Stomach (tissue), 9 donors: ENCODE measurements around the gene LBX2. TPM values are rescaled to one million over a fixed set of nuclear protein-coding genes. Genes with fewer than 3 reads are reported as not detected.

Experiments
- DNase-seq, 2 donors: peaks; one replicate each; pipeline versions ENCODE4 v3.0.0 to v3.0.0-alpha.2; 2013 to 2019
- H3K27ac ChIP-seq, 5 donors: fragments of 200-600 bp in 4 of 5; sonication (generic) in 4 of 5; one replicate each; pipeline ENCODE4 v1.5.1; 2013 to 2019; ENCODE audit warnings: mild to moderate bottlenecking in 1 of 5, moderate library complexity in 1 of 5
- H3K27me3 ChIP-seq, 3 donors: fragments of 200-600 bp; sonication (generic); one replicate each; pipeline ENCODE4 v1.5.1; 2017 to 2019; ENCODE audit warnings: mixed run types in 1 of 3
- H3K36me3 ChIP-seq, 4 donors: fragments of 200-600 bp; sonication (generic); 1 replicate in 3 of 4; 2 replicates in 1 of 4; pipeline ENCODE4 v1.5.1; 2016 to 2019
- H3K4me1 ChIP-seq, 4 donors: fragments of 200-600 bp; sonication (generic); one replicate each; pipeline ENCODE4 v1.5.1; 2016 to 2019
- H3K4me3 ChIP-seq, 4 donors: fragments of 200-600 bp; sonication (generic) in 3 of 4; one replicate each; pipeline ENCODE4 v1.5.1; 2016 to 2019; ENCODE audit warnings: mild to moderate bottlenecking in 1 of 4
- H3K9me3 ChIP-seq, 4 donors: fragments of 200-600 bp; sonication (generic); one replicate each; pipeline ENCODE4 v1.5.1; 2016 to 2019
- EP300 ChIP-seq: sonication (generic); formaldehyde crosslinking; IDR thresholded peaks from one replicate; pipeline ENCODE4 v1.6.1; 2017; ENCODE audit warnings: antibody characterized with exemption
- POLR2A ChIP-seq, 4 donors: fragments of 450-650 bp; IDR thresholded peaks; one replicate each; pipeline ENCODE4 v1.6.1; 2016; ENCODE audit warnings: antibody characterized with exemption in 4 of 4, control low read depth in 2 of 4, mild to moderate bottlenecking in 1 of 4, moderate library complexity in 1 of 4
- POLR2AphosphoS5 ChIP-seq, 3 donors: sonication (generic); formaldehyde crosslinking; IDR thresholded peaks; one replicate each; pipeline ENCODE4 v1.6.1; 2016; ENCODE audit warnings: antibody characterized with exemption in 3 of 3
- WGBS, 5 donors: extraction: QIAGEN DNeasy Blood & Tissue Kit in 3 of 5; methylation state at CpG; one replicate each; pipeline versions ENCODE4 v1.1.5 to v1.1.7; 2013 to 2018; 5-methylcytosine and 5-hydroxymethylcytosine counted together
- intact Hi-C: fragments of 100-400 bp; cut with DNase I; formaldehyde crosslinking; loops from one replicate; pipeline ENCODE4 v1.15.1; 2023; ENCODE audit warnings: low total_unique reads
- polyA plus RNA-seq, 3 donors: library from polyadenylated mRNA; stranded (reverse); fragments of 200-250 nt; gene quantifications; one replicate each; pipeline ENCODE4 v1.2.3, GENCODE V29; 2013
- total RNA-seq, 5 donors: library from RNA; depleted of rRNA; stranded (reverse); fragments of >200 nt; gene quantifications; one replicate each; pipeline versions ENCODE4 v1.1.0 to v1.2.3, GENCODE V29; 2014 to 2016
- TF ChIP-seq, protein P1 (sequence below), 7 experiments: fragments of 450-650 bp in 4 of 7; fragments of 200-600 bp in 3 of 7; sonication (generic) in 3 of 7; IDR thresholded peaks; one replicate each; pipeline ENCODE4 v1.5.1; 2016 to 2019; ENCODE audit warnings: antibody characterized with exemption in 7 of 7, control low read depth in 2 of 7, mild to moderate bottlenecking in 1 of 7
- donor health status: healthy with polysubstance abuse.
- donor health status: Bipolar disorder and iron deficiency.
- donor health status: healthy.

LBX2 gene
- total and polyA plus RNA-seq, 8 donors = 1.1 to 2.6 (median 1.2) TPM; not detected in 3

DNA sequence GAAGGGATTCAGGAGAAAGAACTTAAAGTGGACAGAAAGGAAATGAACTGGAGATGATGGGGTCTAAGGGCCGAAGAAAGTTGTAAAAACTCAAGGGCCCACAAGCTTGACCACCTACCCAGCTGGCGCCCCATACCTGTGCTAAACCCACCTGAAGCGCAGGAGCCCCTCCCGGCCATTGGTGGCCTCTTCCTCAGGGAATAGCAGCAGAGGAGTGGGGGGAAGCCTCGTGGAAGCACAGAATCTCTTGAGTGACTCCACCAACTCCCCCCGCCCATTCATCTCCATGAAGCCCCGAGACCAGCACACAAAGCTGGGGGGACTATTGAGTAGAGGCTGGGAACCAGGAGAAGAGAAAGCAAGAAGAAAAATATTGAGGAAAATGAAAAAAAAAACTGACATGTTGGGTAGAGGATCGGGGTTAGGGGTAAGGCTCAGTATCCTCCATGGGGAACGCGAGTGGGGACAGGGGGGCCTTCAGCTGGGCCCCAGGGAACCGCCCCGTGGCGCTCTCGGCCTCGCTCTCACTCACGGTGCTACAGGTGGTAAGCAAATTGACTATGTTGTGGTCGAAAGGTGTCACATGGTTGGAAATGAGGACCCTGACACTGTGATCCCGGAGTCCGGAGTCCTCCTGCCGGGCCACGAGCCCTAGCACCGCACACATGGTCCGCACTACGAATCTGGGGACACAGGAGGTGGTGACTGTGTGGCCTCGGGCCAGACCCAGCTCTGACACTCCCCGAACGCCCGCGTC is 29.4 kb upstream of the LBX2 start:
- DNase-seq = no peak
- Histone ChIP-seq H3K9me3 (no peaks in the 10 kb centered on the region), H3K4me1 (peaks cover 25 to 53% (median 35%) of the 10 kb centered on the region in 4 donors), H3K27me3 (no peaks in the 10 kb centered on the region), H3K36me3 (peaks cover 23 to 52% (median 44%) of the 10 kb centered on the region in 4 donors), H3K27ac (peak overlapping the region; percentile 68 to 96 (median 91)), H3K4me3 (peak overlapping the region; percentile 78 to 94 (median 92))
- TF ChIP-seq POLR2A (IDR thresholded peaks at IDR 0.05) = no peak
- TF ChIP-seq EP300 = no peak
- TF ChIP-seq, protein P1, sequence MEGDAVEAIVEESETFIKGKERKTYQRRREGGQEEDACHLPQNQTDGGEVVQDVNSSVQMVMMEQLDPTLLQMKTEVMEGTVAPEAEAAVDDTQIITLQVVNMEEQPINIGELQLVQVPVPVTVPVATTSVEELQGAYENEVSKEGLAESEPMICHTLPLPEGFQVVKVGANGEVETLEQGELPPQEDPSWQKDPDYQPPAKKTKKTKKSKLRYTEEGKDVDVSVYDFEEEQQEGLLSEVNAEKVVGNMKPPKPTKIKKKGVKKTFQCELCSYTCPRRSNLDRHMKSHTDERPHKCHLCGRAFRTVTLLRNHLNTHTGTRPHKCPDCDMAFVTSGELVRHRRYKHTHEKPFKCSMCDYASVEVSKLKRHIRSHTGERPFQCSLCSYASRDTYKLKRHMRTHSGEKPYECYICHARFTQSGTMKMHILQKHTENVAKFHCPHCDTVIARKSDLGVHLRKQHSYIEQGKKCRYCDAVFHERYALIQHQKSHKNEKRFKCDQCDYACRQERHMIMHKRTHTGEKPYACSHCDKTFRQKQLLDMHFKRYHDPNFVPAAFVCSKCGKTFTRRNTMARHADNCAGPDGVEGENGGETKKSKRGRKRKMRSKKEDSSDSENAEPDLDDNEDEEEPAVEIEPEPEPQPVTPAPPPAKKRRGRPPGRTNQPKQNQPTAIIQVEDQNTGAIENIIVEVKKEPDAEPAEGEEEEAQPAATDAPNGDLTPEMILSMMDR (IDR thresholded peaks at IDR 0.05) = no peak
- TF ChIP-seq POLR2AphosphoS5 (IDR thresholded peaks at IDR 0.05) = no peak
- intact Hi-C loops = no loop called here
- 14 to 17% (median 14%) methylated on average over 24 to 29 of the region's 29 CpGs for WGBS, 5 donors

DNA sequence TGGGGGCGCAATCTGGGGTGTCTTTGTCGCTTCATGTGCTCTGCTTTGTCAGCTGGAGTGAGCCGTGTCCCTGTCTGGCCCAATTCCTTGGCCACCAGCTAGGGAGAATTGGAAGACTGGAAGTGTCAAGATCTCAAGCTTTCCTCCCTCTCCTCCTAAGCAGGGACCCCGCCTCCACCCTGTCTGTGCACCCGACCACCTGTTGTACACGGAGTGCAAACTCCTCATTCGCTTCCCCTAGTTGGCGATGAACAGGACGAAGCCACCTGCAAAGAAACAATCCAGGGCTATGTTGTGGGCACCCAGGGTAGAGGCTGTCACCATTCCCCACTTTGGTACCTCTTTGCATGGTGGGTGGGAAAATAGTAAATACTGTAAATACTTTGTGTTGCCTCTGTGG is 28.3 kb upstream of the LBX2 start:
- peaks cover 25 to 53% (median 35%) of the 10 kb centered on the region in 4 donors for H3K4me1 ChIP-seq
- no peak for TF ChIP-seq POLR2AphosphoS5 (IDR thresholded peaks at IDR 0.05)
- TF ChIP-seq, protein P1 (IDR thresholded peaks at IDR 0.05) = no peak
- no peak for TF ChIP-seq POLR2A (IDR thresholded peaks at IDR 0.05)
- no peak for TF ChIP-seq EP300
- H3K27me3 ChIP-seq = no peaks in the 10 kb centered on the region
- intact Hi-C loops = no loop called here
- no peak overlapping the region for H3K4me3 ChIP-seq
- WGBS, 5 donors = 92 to 97% (median 94%) methylated on average over 9 of the region's 9 CpGs
- no peak for DNase-seq
- peaks cover 23 to 42% (median 34%) of the 10 kb centered on the region in 4 donors for H3K36me3 ChIP-seq
- H3K27ac ChIP-seq = no peak overlapping the region
- H3K9me3 ChIP-seq = no peaks in the 10 kb centered on the region

DNA sequence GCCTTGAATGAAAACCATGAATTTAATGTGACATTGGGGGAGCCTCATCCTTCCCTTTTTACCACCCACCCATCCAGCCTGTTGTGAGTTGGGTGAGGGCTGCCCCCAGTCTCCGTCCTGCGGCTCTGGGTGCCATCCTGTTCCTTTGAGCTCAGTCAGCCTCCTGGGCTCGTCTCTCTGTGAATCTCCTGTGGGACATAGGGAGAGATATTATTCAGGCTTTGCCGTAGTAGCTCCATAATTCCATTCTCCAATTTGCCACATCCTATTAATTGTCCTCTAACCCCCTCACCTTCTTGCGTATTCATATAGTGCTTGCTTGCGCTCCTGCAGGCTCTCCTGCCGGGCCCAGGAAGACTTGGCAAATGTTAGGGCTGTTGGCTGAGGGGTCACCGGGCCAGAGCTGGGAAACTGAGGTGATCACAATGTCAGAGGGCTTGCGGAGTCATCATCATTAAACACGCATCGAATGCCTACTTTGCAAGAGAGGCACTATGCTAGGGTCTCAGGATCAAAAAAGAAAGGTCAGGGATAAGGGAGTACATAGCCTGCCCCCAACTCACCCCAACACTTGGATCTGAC is 27.3 kb upstream of the LBX2 start:
- DNase-seq = no peak
- 96 to 99% (median 98%) methylated on average over 11 of the region's 11 CpGs for WGBS, 5 donors

More for the DNA sequence above, 27.3 kb upstream of the LBX2 start:
- intact Hi-C loops = no loop called here
- Histone ChIP-seq H3K36me3 (peaks cover 23 to 36% (median 29%) of the 10 kb centered on the region in 4 donors), H3K4me3 (no peak overlapping the region), H3K27me3 (no peaks in the 10 kb centered on the region), H3K27ac (no peak overlapping the region), H3K9me3 (no peaks in the 10 kb centered on the region), H3K4me1 (peaks cover 25 to 45% (median 32%) of the 10 kb centered on the region in 4 donors)
- TF ChIP-seq, protein P1 (IDR thresholded peaks at IDR 0.05) = no peak
- TF ChIP-seq POLR2AphosphoS5 (IDR thresholded peaks at IDR 0.05) = no peak
- TF ChIP-seq EP300 = no peak
- TF ChIP-seq POLR2A (IDR thresholded peaks at IDR 0.05) = no peak
